GM23248 (cell line): ENCODE data around the gene ZBTB9. TPM values are rescaled to one million over a fixed set of nuclear protein-coding genes. Genes with fewer than 3 reads are reported as not detected.

Source experiments
- DNase-seq: peaks from one replicate; pipeline ENCODE4 v3.0.0-alpha.2; 2015
- H2AFZ ChIP-seq: fragments of 200-600 bp; sonication (generic); 2 replicates; pipeline ENCODE4 v1.6.1; 2016; ENCODE audit warnings: antibody characterized with exemption
- H3F3A ChIP-seq: fragments of 200-600 bp; sonication (generic); 2 replicates; pipeline ENCODE4 v1.6.1; 2016; ENCODE audit warnings: mild to moderate bottlenecking, antibody characterized with exemption, mixed run types; ENCODE audit not compliant: insufficient read depth
- H3K27ac ChIP-seq: fragments of 200-600 bp; sonication (generic); 2 replicates; pipeline ENCODE4 v1.5.1; 2016; ENCODE audit warnings: mild to moderate bottlenecking
- H3K27me3 ChIP-seq: fragments of 200-600 bp; sonication (generic); replicated peaks from 2 replicates; pipeline ENCODE4 v1.6.1; 2016; ENCODE audit warnings: mild to moderate bottlenecking; ENCODE audit not compliant: insufficient read depth
- H3K36me3 ChIP-seq: fragments of 200-600 bp; sonication (generic); 2 replicates; pipeline ENCODE4 v1.6.1; 2016; ENCODE audit warnings: low read depth, mild to moderate bottlenecking
- H3K4me1 ChIP-seq: fragments of 200-600 bp; sonication (generic); 2 replicates; pipeline ENCODE4 v1.6.1; 2016; ENCODE audit warnings: mild to moderate bottlenecking; ENCODE audit not compliant: insufficient read depth
- H3K4me2 ChIP-seq: fragments of 200-600 bp; sonication (generic); one replicate; pipeline ENCODE4 v1.6.1; 2016; ENCODE audit warnings: mild to moderate bottlenecking; ENCODE audit not compliant: unreplicated experiment
- H3K4me3 ChIP-seq: fragments of 200-600 bp; sonication (generic); 2 replicates; pipeline ENCODE4 v1.5.1; 2016; ENCODE audit warnings: mild to moderate bottlenecking
- H3K79me2 ChIP-seq: fragments of 200-600 bp; sonication (generic); 2 replicates; pipeline ENCODE4 v1.6.1; 2016; ENCODE audit warnings: mild to moderate bottlenecking; ENCODE audit not compliant: insufficient read depth
- H3K9ac ChIP-seq: fragments of 200-600 bp; sonication (generic); 2 replicates; pipeline ENCODE4 v1.6.1; 2016; ENCODE audit warnings: mild to moderate bottlenecking
- H3K9me2 ChIP-seq: fragments of 200-600 bp; sonication (generic); 2 replicates; pipeline ENCODE4 v1.6.1; 2016; ENCODE audit warnings: mixed run types, mild to moderate bottlenecking, moderate library complexity; ENCODE audit not compliant: insufficient read depth
- H3K9me3 ChIP-seq: fragments of 200-600 bp; sonication (generic); one replicate; pipeline ENCODE4 v1.6.1; 2017; ENCODE audit warnings: low read depth
- H4K20me1 ChIP-seq: fragments of 200-600 bp; sonication (generic); 2 replicates; pipeline ENCODE4 v1.6.0; 2016; ENCODE audit not compliant: insufficient read depth
- EZH2 ChIP-seq: fragments of 200-600 bp; sonication (generic); IDR thresholded peaks from 2 replicates; pipeline ENCODE4 v1.6.1; 2018; ENCODE audit warnings: antibody characterized with exemption, mild to moderate bottlenecking; ENCODE audit not compliant: insufficient read depth, poor library complexity, severe bottlenecking
- EZH2phosphoT487 ChIP-seq: fragments of 200-600 bp; sonication (generic); IDR thresholded peaks from 2 replicates; pipeline ENCODE4 v1.6.1; 2018; ENCODE audit warnings: antibody characterized with exemption, moderate library complexity, mild to moderate bottlenecking, low read depth; ENCODE audit not compliant: insufficient read depth
- WGBS, 2 experiments: methylation state at CpG; one replicate each; pipeline ENCODE4 v1.1.6; 2015 to 2017; ENCODE audit warnings: low lambda C conversion rate in 2 of 2, low coverage in 1 of 2; ENCODE audit errors: missing lambda C conversion rate in 2 of 2; 5-methylcytosine and 5-hydroxymethylcytosine counted together
- in situ Hi-C: fragments of 300-500 bp; cut with MboI; formaldehyde crosslinking; loops from 2 replicates; pipeline ENCODE4 v1.15.0; 2020
- polyA plus RNA-seq: library from polyadenylated mRNA; unstranded; fragments of >200 nt; fragmentation: Nextera tagmentation; extraction: Ambion mirVana; gene quantifications from 2 replicates; pipeline ENCODE4 v1.2.1, GENCODE V29; 2016
- total RNA-seq: library from RNA; depleted of rRNA; stranded (reverse); fragments of >200 nt; shearing (Covaris generic); gene quantifications from 2 replicates; pipeline ENCODE4 v1.2.3, GENCODE V29; 2014

The ZBTB9 gene
- total and polyA plus RNA-seq, 2 experiments from 2014 or later: 3.5 to 7.0 TPM

DNA sequence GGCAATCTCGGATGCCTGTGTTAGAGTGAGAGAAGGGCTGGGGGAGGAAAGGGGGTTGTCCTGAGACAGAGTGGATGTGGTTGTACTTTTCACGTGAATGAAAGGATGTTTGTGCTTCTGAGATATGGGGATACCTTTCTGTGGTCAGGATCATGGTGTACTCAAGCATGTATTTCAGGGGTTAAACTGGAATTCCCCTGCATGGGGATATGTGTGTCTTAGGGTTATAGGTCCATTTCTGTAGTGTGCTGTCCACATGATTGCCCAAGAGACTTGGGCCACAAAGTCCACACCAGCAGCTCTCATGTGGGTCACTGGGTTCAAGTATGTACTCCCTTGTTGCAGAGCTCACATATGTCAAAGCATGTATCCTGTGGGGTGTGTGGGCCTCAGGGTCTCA, 24.0 kb upstream of the ZBTB9 start:
- no peak overlapping the region for H3K27ac ChIP-seq
- no peaks in the 10 kb centered on the region for H3K9me3 ChIP-seq
- no peaks in the 10 kb centered on the region for H3K9me2 ChIP-seq
- no peaks in the 10 kb centered on the region for H3K27me3 ChIP-seq
- no peak overlapping the region for H3K9ac ChIP-seq
- H3K4me3 ChIP-seq: no peak overlapping the region
- peaks cover 21% of the 10 kb centered on the region for H3F3A ChIP-seq
- H3K36me3 ChIP-seq: no peaks in the 10 kb centered on the region
- no peak overlapping the region for H2AFZ ChIP-seq
- H4K20me1 ChIP-seq: no peaks in the 10 kb centered on the region
- 40 to 58% methylated on average over 2 of the region's 2 CpGs for WGBS, 2 experiments
- peaks cover 10% of the 10 kb centered on the region; the same call in 1 of the 2 replicates for H3K4me1 ChIP-seq
- DNase-seq: no peak
- no peak overlapping the region for H3K4me2 ChIP-seq
- TF ChIP-seq EZH2 (no peak), EZH2phosphoT487 (no peak)
- H3K79me2 ChIP-seq: peaks cover 43% of the 10 kb centered on the region
- in situ Hi-C loops: no loop called here

GRCh38 chr6:33430991-33431879, 23.1 kb upstream of the ZBTB9 start:
- Histone ChIP-seq H3K9ac (no peak overlapping the region), H3K27ac (no peak overlapping the region), H3K79me2 (peaks cover 43% of the 10 kb centered on the region), H2AFZ (no peak overlapping the region), H3K4me1 (peaks cover 10% of the 10 kb centered on the region; the same call in 1 of the 2 replicates), H3K4me2 (no peak overlapping the region), H3K36me3 (no peaks in the 10 kb centered on the region), H3K4me3 (no peak overlapping the region), H3K9me3 (no peaks in the 10 kb centered on the region), H3K9me2 (no peaks in the 10 kb centered on the region), H3F3A (peaks cover 18% of the 10 kb centered on the region), H4K20me1 (no peaks in the 10 kb centered on the region), H3K27me3 (no peaks in the 10 kb centered on the region)
- DNase-seq: peak; percentile 64
- in situ Hi-C loops: no loop called here
- no peak for TF ChIP-seq EZH2
- no peak for TF ChIP-seq EZH2phosphoT487
- WGBS, 2 experiments: 39 to 41% methylated on average over 11 to 12 of the region's 12 CpGs

DNA sequence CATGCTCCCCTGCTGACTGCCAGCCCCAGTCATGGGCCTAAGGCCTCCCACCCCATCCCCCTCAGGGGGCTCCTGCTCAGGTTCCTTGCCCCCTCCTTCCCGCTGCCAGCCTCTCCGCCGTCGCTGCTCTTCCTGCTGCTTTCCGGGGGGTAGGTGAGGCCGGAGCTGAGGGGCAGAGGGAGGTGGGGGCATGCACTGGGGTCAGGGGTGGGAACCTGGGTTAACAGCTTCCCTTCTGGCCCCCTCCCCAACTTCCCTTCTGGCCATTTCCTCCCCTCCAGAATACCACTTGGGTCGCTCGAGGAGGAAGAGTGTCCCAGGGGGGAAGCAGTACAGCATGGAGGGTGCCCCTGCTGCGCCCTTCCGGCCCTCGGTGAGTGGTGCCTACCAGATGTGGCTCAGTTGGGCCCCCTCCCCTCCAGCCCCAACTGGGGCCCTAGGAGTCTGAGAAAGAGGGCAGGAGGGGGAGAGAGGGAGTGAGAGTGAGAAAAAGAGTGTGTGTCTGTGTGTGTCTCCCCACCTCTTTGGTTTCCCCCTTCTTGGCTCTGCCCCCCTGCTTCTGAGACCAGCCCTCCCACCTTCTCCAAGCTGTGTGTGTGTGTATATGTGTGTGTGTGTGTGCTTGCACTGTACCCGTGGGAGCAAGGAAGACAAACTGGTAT, 22.4 kb upstream of the ZBTB9 start:
- H3K9ac ChIP-seq: no peak overlapping the region
- 75 to 83% methylated on average over 5 to 12 of the region's 12 CpGs for WGBS, 2 experiments
- H3K36me3 ChIP-seq: no peaks in the 10 kb centered on the region; the same call in 1 of the 2 replicates
- H3K9me3 ChIP-seq: no peaks in the 10 kb centered on the region
- H3K9me2 ChIP-seq: no peaks in the 10 kb centered on the region
- no peak for DNase-seq
- TF ChIP-seq EZH2phosphoT487: no peak
- no peak for TF ChIP-seq EZH2
- peaks cover 10% of the 10 kb centered on the region; the same call in 1 of the 2 replicates for H3K4me1 ChIP-seq
- in situ Hi-C loops: no loop called here
- no peak overlapping the region for H3K27ac ChIP-seq
- H3K4me3 ChIP-seq: no peak overlapping the region
- H3K4me2 ChIP-seq: no peak overlapping the region
- peaks cover 42% of the 10 kb centered on the region for H3K79me2 ChIP-seq
- no peaks in the 10 kb centered on the region for H3K27me3 ChIP-seq
- H2AFZ ChIP-seq: no peak overlapping the region
- H3F3A ChIP-seq: peaks cover 15% of the 10 kb centered on the region
- H4K20me1 ChIP-seq: no peaks in the 10 kb centered on the region

- H3K36me3 ChIP-seq: no peaks in the 10 kb centered on the region; the same call in 1 of the 2 replicates
- H3K79me2 ChIP-seq: peaks cover 36% of the 10 kb centered on the region
- H3K9ac ChIP-seq: no peak overlapping the region
- no peak overlapping the region for H2AFZ ChIP-seq
- TF ChIP-seq EZH2phosphoT487 (no peak), EZH2 (no peak)
- 89 to 90% methylated on average over 8 to 10 of the region's 10 CpGs for WGBS, 2 experiments
- no peaks in the 10 kb centered on the region for H3K9me3 ChIP-seq
- DNase-seq: no peak
- in situ Hi-C loops: no loop called here
- H3K9me2 ChIP-seq: no peaks in the 10 kb centered on the region
- peaks cover 7% of the 10 kb centered on the region; the same call in 1 of the 2 replicates for H3K4me1 ChIP-seq
- no peaks in the 10 kb centered on the region for H3K27me3 ChIP-seq
- no peak overlapping the region for H3K4me3 ChIP-seq
- no peak overlapping the region for H3K4me2 ChIP-seq
- H4K20me1 ChIP-seq: no peaks in the 10 kb centered on the region
- peaks cover 12% of the 10 kb centered on the region; the same call in 1 of the 2 replicates for H3F3A ChIP-seq
- H3K27ac ChIP-seq: no peak overlapping the region
Observed at GRCh38 chr6:33432546-33432945, 21.8 kb upstream of the ZBTB9 start.
